PC-3 (cell line): ENCODE data around the gene WDR47. TPM values are rescaled to one million over a fixed set of nuclear protein-coding genes. Genes with fewer than 3 reads are reported as not detected.

Experiments used
- ATAC-seq: fragments of 200-7000 bp; cut with Tn5 transposase; 2 replicates; pipeline ENCODE4 v1.9.1; 2020; ENCODE audit warnings: mild to moderate bottlenecking, moderate library complexity
- Bru-seq: library from RNA; stranded (reverse); fragments of 400-500 nt; gene quantifications from one replicate; lab custom pipeline; 2021; lab: Mats Ljungman, UMichigan
- BruChase-seq, 2 experiments: library from RNA; stranded (reverse); fragments of 400-500 nt; gene quantifications; one replicate each; lab custom pipeline; 2021; lab: Mats Ljungman, UMichigan
- BruUV-seq: library from RNA; stranded (reverse); fragments of 400-500 nt; replicated peaks from 2 replicates; lab custom pipeline; 2021; lab: Mats Ljungman, UMichigan
- CTCF ChIA-PET: fragments of 300-600 bp; sonication (Branson Sonifier 250); formaldehyde crosslinking; loops from one replicate; lab custom pipeline; 2022; ENCODE audit warnings: antibody characterized with exemption; lab: Charles Lee
- POLR2A ChIA-PET: fragments of 300-600 bp; sonication (Branson Sonifier 250); formaldehyde crosslinking; loops from one replicate; lab custom pipeline; 2022; ENCODE audit warnings: antibody characterized with exemption; ENCODE audit not compliant: unreplicated experiment; lab: Charles Lee
- DNase-seq: peaks from one replicate; pipeline ENCODE4 v3.0.0-alpha.2; 2015
- H2AFZ ChIP-seq: fragments of 300-600 bp; sonication (generic); 2 replicates; pipeline ENCODE4 v1.6.0; 2016; ENCODE audit warnings: antibody characterized with exemption, low read length
- H3F3A ChIP-seq: fragments of 300-600 bp; sonication (generic); one replicate; pipeline ENCODE4 v1.6.0; 2017; ENCODE audit warnings: antibody characterized with exemption, low read length, control low read depth, mild to moderate bottlenecking; ENCODE audit not compliant: unreplicated experiment
- H3K27ac ChIP-seq: fragments of 300-600 bp; sonication (generic); 2 replicates; pipeline ENCODE4 v1.5.1; 2016; ENCODE audit warnings: mild to moderate bottlenecking, low read length
- H3K27me3 ChIP-seq: fragments of 300-600 bp; sonication (generic); 2 replicates; pipeline ENCODE4 v1.6.1; 2016; ENCODE audit warnings: low read length, mixed read lengths
- H3K36me3 ChIP-seq: fragments of 300-600 bp; sonication (generic); 2 replicates; pipeline ENCODE4 v1.6.1; 2016; ENCODE audit warnings: low read depth, mixed run types, low read length, mixed read lengths
- H3K4me1 ChIP-seq: fragments of 300-600 bp; sonication (generic); 2 replicates; pipeline ENCODE4 v1.5.1; 2016; ENCODE audit warnings: low read length; ENCODE audit not compliant: insufficient read depth
- H3K4me2 ChIP-seq: fragments of 300-600 bp; sonication (generic); 2 replicates; pipeline ENCODE4 v1.6.0; 2016; ENCODE audit warnings: low read length
- H3K4me3 ChIP-seq: fragments of 300-600 bp; sonication (generic); 2 replicates; pipeline ENCODE4 v1.5.1; 2016; ENCODE audit warnings: mild to moderate bottlenecking, low read length, mixed read lengths
- H3K79me2 ChIP-seq: fragments of 300-600 bp; sonication (generic); 2 replicates; pipeline ENCODE4 v1.6.1; 2017; ENCODE audit warnings: low read length, mixed read lengths
- H3K9ac ChIP-seq: fragments of 300-600 bp; sonication (generic); 2 replicates; pipeline ENCODE4 v1.6.0; 2016; ENCODE audit warnings: mild to moderate bottlenecking, low read length
- H3K9me2 ChIP-seq: fragments of 300-600 bp; sonication (generic); replicated peaks from 2 replicates; pipeline ENCODE4 v1.6.1; 2016; ENCODE audit warnings: mixed run types, low read length, mixed read lengths
- H3K9me3 ChIP-seq: fragments of 300-600 bp; sonication (generic); 2 replicates; pipeline ENCODE4 v1.6.1; 2016; ENCODE audit warnings: low read length, mixed read lengths
- H4K20me1 ChIP-seq: fragments of 300-600 bp; sonication (generic); 2 replicates; pipeline ENCODE4 v1.6.1; 2016; ENCODE audit warnings: low read length, mixed read lengths
- EZH2 ChIP-seq: fragments of 300-600 bp; sonication (generic); IDR thresholded peaks from one replicate; pipeline ENCODE4 v1.6.1; 2017; ENCODE audit warnings: antibody characterized with exemption, mild to moderate bottlenecking, low read length; ENCODE audit not compliant: unreplicated experiment
- EZH2phosphoT487 ChIP-seq: fragments of 300-600 bp; sonication (generic); IDR thresholded peaks from 2 replicates; pipeline ENCODE4 v1.6.1; 2018; ENCODE audit warnings: mild to moderate bottlenecking, antibody characterized with exemption, low read length, borderline replicate concordance
- intact Hi-C: fragments of 100-400 bp; cut with micrococcal nuclease; formaldehyde crosslinking; loops from 2 replicates; pipeline ENCODE4 v1.9.0; 2023
- long read RNA-seq: library from polyadenylated mRNA; unstranded; transcript quantifications from one replicate; pipeline ENCODE4 v2.0.0, GENCODE V29; 2021; ENCODE audit not compliant: unreplicated experiment
- total RNA-seq: library from RNA; depleted of rRNA; stranded (reverse); fragments of >200 nt; gene quantifications from 2 replicates; pipeline ENCODE4 v1.2.3, GENCODE V29; 2014; rRNA removed
- TF ChIP-seq, protein P1 (sequence below): fragments of 300-600 bp; sonication (generic); conservative IDR thresholded peaks from 2 replicates; pipeline ENCODE4 v1.5.1; 2017; ENCODE audit warnings: antibody characterized with exemption, low read depth, mild to moderate bottlenecking, low read length

The WDR47 gene
- total RNA-seq (6.2 and 7.7 TPM in 2 replicates), Bru-seq, nascent RNA (percentile 57 among the genes with signal in this experiment), BruChase-seq, experiment 1, labeled RNA remaining after a 6-hour chase (percentile 65 among the genes with signal in this experiment), BruChase-seq, experiment 2, labeled RNA remaining after a 2-hour chase (percentile 60 among the genes with signal in this experiment)
- long read RNA-seq, full-length matches to known transcripts, result 12 of 19 reads
- long read RNA-seq, partial matches to known transcripts, result 2 of 19 reads
- long read RNA-seq, other reads (novel, unspliced or antisense), result 5 of 19 reads

DNA sequence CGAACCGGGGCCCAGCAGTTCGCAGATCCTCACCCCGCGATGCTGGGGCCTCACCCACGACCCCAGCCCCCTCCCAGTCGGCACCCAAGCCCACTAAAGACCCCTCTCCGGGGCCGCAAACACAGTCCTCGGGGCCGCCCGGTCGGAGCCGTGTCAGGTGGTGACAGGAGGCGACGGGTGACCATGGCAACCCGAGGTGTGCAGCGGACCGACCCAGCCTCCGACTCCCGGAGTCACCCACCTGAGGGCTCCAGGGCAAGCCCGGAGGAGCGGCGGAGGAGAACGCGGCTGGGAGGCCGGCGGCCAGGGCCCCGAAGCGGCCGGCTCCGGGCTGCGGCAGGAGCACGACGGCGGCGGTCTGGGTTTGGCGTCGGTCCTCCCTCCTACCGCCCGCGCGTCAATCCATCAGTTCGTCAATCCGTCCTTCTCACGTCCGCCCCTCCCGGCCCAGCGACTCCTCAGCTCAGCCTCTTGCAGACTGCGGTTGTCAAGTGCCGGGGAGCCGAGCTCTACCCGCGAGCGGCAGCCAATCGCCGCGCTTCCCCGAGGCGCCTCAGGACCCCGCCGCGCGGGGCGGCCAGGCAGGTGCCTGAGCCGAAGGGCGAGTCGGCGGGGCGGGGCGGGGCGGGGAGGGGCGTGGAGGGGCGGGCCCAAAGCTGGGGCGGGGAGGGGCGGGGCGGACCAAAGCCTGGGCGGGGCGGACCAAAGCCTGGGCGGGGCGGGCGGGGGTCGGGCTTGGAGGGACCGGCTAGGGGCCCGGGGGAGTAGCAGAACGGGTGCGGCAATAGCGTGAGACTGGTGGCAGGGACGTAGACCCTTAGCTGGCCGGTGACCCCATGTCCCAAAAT, at the start of gene WDR47:
WDR47 (minus strand) TSS at position 482 of the 848 bp plus-strand sequence. CDS start 18,590 bp downstream, outside the sequence.
- POLR2A ChIA-PET, result interaction anchor here (0.5 to 0.6 kb wide), 4 partner anchors 126 to 962 kb away, joined by 3 to 5 read pairs (median 4); no protein-coding TSS in a partner anchor
- DNase-seq, result peak; percentile 96
- Histone ChIP-seq H3K9me2 (no peaks in the 10 kb centered on the region), H3K27me3 (no peaks in the 10 kb centered on the region), H3K9ac (peak within 1 kb of the TSS; percentile 80), H3K4me2 (peak within 1 kb of the TSS; percentile 89), H2AFZ (peak within 1 kb of the TSS; percentile 88), H3K36me3 (no peaks in the 10 kb centered on the region), H3K4me1 (peaks cover 6% of the 10 kb centered on the region; the same call in 1 of the 2 replicates), H4K20me1 (no peaks in the 10 kb centered on the region), H3K79me2 (peaks cover 36% of the 10 kb centered on the region), H3F3A (no peaks in the 10 kb centered on the region), H3K4me3 (peak within 1 kb of the TSS; percentile 97), H3K27ac (0 out of 2 replicates have a peak within 1 kb of the TSS, but pooled peaks have one; percentile 3), H3K9me3 (no peaks in the 10 kb centered on the region)
- intact Hi-C loops, result loop anchor here (5.0 kb wide), 1 partner anchor 80 kb away; the partner anchor contains the start of gene CLCC1
- TF ChIP-seq, protein P1, sequence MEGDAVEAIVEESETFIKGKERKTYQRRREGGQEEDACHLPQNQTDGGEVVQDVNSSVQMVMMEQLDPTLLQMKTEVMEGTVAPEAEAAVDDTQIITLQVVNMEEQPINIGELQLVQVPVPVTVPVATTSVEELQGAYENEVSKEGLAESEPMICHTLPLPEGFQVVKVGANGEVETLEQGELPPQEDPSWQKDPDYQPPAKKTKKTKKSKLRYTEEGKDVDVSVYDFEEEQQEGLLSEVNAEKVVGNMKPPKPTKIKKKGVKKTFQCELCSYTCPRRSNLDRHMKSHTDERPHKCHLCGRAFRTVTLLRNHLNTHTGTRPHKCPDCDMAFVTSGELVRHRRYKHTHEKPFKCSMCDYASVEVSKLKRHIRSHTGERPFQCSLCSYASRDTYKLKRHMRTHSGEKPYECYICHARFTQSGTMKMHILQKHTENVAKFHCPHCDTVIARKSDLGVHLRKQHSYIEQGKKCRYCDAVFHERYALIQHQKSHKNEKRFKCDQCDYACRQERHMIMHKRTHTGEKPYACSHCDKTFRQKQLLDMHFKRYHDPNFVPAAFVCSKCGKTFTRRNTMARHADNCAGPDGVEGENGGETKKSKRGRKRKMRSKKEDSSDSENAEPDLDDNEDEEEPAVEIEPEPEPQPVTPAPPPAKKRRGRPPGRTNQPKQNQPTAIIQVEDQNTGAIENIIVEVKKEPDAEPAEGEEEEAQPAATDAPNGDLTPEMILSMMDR, result no peak
- TF ChIP-seq EZH2 (no peak), EZH2phosphoT487 (no peak)
- CTCF ChIA-PET, result interaction anchor here (0.5 to 0.8 kb wide), 2 partner anchors 71 to 251 kb away, joined by 4 read pairs; no protein-coding TSS in a partner anchor
- BruUV-seq, result no TSS peak
- ATAC-seq, result peak; percentile 97

DNA sequence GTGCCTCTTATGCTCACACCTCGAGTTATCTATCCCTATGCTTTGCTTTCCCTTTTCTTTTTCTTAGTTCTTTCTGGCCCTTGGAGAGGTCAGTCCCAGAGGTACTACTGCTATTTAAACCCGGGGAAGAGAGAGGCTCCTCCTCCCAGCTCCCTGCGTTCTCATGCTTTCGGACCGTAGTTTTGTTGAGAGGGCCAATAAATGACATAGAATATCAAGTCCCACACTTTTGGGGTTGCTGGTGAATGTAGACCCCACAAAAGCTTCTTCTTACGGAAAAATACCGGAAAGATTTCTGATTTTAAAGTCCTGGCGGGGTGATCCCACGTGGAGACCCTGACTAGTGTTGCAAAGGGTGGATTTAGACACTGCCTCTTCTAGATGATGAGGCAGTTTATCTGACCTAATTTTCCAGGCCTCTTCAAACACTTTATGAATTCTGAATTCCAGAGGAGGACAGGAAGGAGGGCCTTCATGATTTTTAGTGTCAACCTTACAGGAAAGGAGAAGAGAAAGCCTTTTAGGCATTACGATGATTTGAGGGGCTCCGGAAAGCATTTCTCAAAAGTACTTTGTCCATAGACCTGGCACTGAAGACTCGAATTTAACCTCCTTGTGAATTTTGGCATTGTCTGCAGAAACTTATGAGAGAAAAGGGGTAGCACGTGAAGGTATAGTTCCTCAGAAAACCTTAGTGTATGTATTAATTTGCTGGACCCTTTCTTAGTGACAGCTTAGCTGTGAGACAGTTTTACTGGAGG, 49.4 kb upstream of the WDR47 start:
- intact Hi-C loops, result loop anchor here (1.0 kb wide), 1 partner anchor 8 kb away; no protein-coding TSS in a partner anchor
- peaks cover 11% of the 10 kb centered on the region; the same call in 1 of the 2 replicates for H3K36me3 ChIP-seq
- peak; percentile 77 for ATAC-seq
- TF ChIP-seq EZH2phosphoT487 (no peak), EZH2 (no peak)
- TF ChIP-seq, protein P1, result no peak
- H3K79me2 ChIP-seq, result peaks cover 50% of the 10 kb centered on the region
- H2AFZ ChIP-seq, result peak overlapping the region; percentile 99
- peak overlapping the region; percentile 89 for H3K4me3 ChIP-seq
- peak overlapping the region; percentile 96 for H3K4me2 ChIP-seq
- DNase-seq, result peak; percentile 41
- no peaks in the 10 kb centered on the region for H4K20me1 ChIP-seq
- ChIA-PET POLR2A (interaction anchor here (0.6 to 2.3 kb wide), 2 partner anchors 9 kb away, joined by 3 to 7 read pairs; no protein-coding TSS in a partner anchor), CTCF (interaction anchor here (1.1 kb wide), 1 partner anchor 9 kb away, joined by 6 read pairs; no protein-coding TSS in a partner anchor)
- H3K9me2 ChIP-seq, result no peaks in the 10 kb centered on the region
- H3K27me3 ChIP-seq, result no peaks in the 10 kb centered on the region
- peak overlapping the region; percentile 80 for H3K27ac ChIP-seq
- H3F3A ChIP-seq, result no peaks in the 10 kb centered on the region
- TSS peak; percentile 59 for BruUV-seq
- peaks cover 25% of the 10 kb centered on the region for H3K4me1 ChIP-seq
- peak overlapping the region; percentile 90 for H3K9ac ChIP-seq
- H3K9me3 ChIP-seq, result no peaks in the 10 kb centered on the region
